Activated T-helper 17 cell treated with anti-CD3 and anti-CD28 coated beads, Interleukin-2, amount 50 U/mL, for 72 hours (primary cell): ENCODE data around the gene TRIM3. TPM values are rescaled to one million over a fixed set of nuclear protein-coding genes. Genes with fewer than 3 reads are reported as not detected.

Experiments
- ATAC-seq: fragments of 150-1000 bp; cut with Tn5 transposase; replicated peaks from 2 replicates; pipeline ENCODE4 v1.10.0; 2021; ENCODE audit warnings: mild to moderate bottlenecking, moderate library complexity
- H3K27ac Mint-ChIP-seq: one replicate; pipeline ENCODE4 v1.8.0; 2022; ENCODE audit warnings: mixed read lengths
- H3K27me3 Mint-ChIP-seq: one replicate; pipeline ENCODE4 v1.8.0; 2022; ENCODE audit warnings: mixed read lengths
- H3K36me3 Mint-ChIP-seq: one replicate; pipeline ENCODE4 v1.8.0; 2022; ENCODE audit warnings: low read depth, mild to moderate bottlenecking, mixed read lengths
- H3K4me1 Mint-ChIP-seq: one replicate; pipeline ENCODE4 v1.8.0; 2022; ENCODE audit warnings: mixed read lengths
- H3K4me3 Mint-ChIP-seq: one replicate; pipeline ENCODE4 v1.8.0; 2022; ENCODE audit warnings: mild to moderate bottlenecking, mixed read lengths
- H3K9me3 Mint-ChIP-seq: one replicate; pipeline ENCODE4 v1.8.0; 2022; ENCODE audit warnings: mixed read lengths
- total RNA-seq, 2 donors: library from RNA; stranded (reverse); gene quantifications; one replicate each; pipeline ENCODE4 v1.2.3, GENCODE V29; 2022

Gene TRIM3
- total RNA-seq, 2 donors from 2014 or later: 7.0 to 10.7 TPM

GRCh38 chr11:6437993-6438392, 35.7 kb downstream of the TRIM3 start:
- H3K4me1 Mint-ChIP-seq: no peaks in the 10 kb centered on the region
- no peaks in the 10 kb centered on the region for H3K9me3 Mint-ChIP-seq
- H3K36me3 Mint-ChIP-seq: no peaks in the 10 kb centered on the region
- peak; percentile 58 for ATAC-seq
- H3K4me3 Mint-ChIP-seq: no peak overlapping the region
- H3K27me3 Mint-ChIP-seq: no peaks in the 10 kb centered on the region
- no peak overlapping the region for H3K27ac Mint-ChIP-seq

GRCh38 chr11:6437423-6437822, 36.3 kb downstream of the TRIM3 start:
- no peaks in the 10 kb centered on the region for H3K4me1 Mint-ChIP-seq
- no peaks in the 10 kb centered on the region for H3K36me3 Mint-ChIP-seq
- H3K4me3 Mint-ChIP-seq: no peak overlapping the region
- no peak overlapping the region for H3K27ac Mint-ChIP-seq
- no peak for ATAC-seq
- no peaks in the 10 kb centered on the region for H3K27me3 Mint-ChIP-seq
- H3K9me3 Mint-ChIP-seq: no peaks in the 10 kb centered on the region

GRCh38 chr11:6433998-6434660, 39.6 kb downstream of the TRIM3 start:
- no peak for ATAC-seq
- Mint-ChIP-seq H3K36me3 (no peaks in the 10 kb centered on the region), H3K4me3 (no peak overlapping the region), H3K27ac (no peak overlapping the region), H3K27me3 (no peaks in the 10 kb centered on the region), H3K4me1 (peaks cover 6% of the 10 kb centered on the region), H3K9me3 (no peaks in the 10 kb centered on the region)

GRCh38 chr11:6431861-6432260, 41.9 kb downstream of the TRIM3 start:
- Mint-ChIP-seq H3K36me3 (no peaks in the 10 kb centered on the region), H3K27ac (no peak overlapping the region), H3K9me3 (no peaks in the 10 kb centered on the region), H3K27me3 (no peaks in the 10 kb centered on the region), H3K4me1 (peaks cover 6% of the 10 kb centered on the region), H3K4me3 (no peak overlapping the region)
- ATAC-seq: no peak

GRCh38 chr11:6427516-6427915, 46.2 kb downstream of the TRIM3 start:
- Mint-ChIP-seq H3K36me3 (no peaks in the 10 kb centered on the region), H3K9me3 (no peaks in the 10 kb centered on the region), H3K4me1 (peaks cover 6% of the 10 kb centered on the region), H3K27me3 (peaks cover 12% of the 10 kb centered on the region), H3K27ac (no peak overlapping the region), H3K4me3 (no peak overlapping the region)
- no peak for ATAC-seq

GRCh38 chr11:6420677-6421076, 53.1 kb downstream of the TRIM3 start:
- Mint-ChIP-seq H3K27me3 (peaks cover 15% of the 10 kb centered on the region), H3K9me3 (no peaks in the 10 kb centered on the region), H3K27ac (no peak overlapping the region), H3K4me1 (peaks cover 4% of the 10 kb centered on the region), H3K36me3 (no peaks in the 10 kb centered on the region), H3K4me3 (no peak overlapping the region)
- no peak for ATAC-seq

- H3K27me3 Mint-ChIP-seq: peaks cover 8% of the 10 kb centered on the region
- H3K4me1 Mint-ChIP-seq: peaks cover 4% of the 10 kb centered on the region
- H3K4me3 Mint-ChIP-seq: peak within 1 kb of the TSS; percentile 80
- H3K36me3 Mint-ChIP-seq: no peaks in the 10 kb centered on the region
- H3K9me3 Mint-ChIP-seq: no peaks in the 10 kb centered on the region
- peak within 1 kb of the TSS; percentile 72 for H3K27ac Mint-ChIP-seq
- peak; percentile 54 for ATAC-seq
These were observed 54.6 kb downstream of the TRIM3 start, which contains the start of gene APBB1 for GRCh38 chr11:6419009-6419631. APBB1 (minus strand) TSS chr11:6419094; CDS start chr11:6411347, 7,747 bp downstream.

GRCh38 chr11:6418557-6419008, 55.2 kb downstream of the TRIM3 start:
- H3K4me3 Mint-ChIP-seq: no peak overlapping the region
- H3K9me3 Mint-ChIP-seq: no peaks in the 10 kb centered on the region
- H3K4me1 Mint-ChIP-seq: peaks cover 4% of the 10 kb centered on the region
- ATAC-seq: no peak
- no peaks in the 10 kb centered on the region for H3K36me3 Mint-ChIP-seq
- peaks cover 5% of the 10 kb centered on the region for H3K27me3 Mint-ChIP-seq
- no peak overlapping the region for H3K27ac Mint-ChIP-seq

GRCh38 chr11:6417907-6418556, 55.7 kb downstream of the TRIM3 start:
- ATAC-seq: no peak
- Mint-ChIP-seq H3K4me1 (peaks cover 4% of the 10 kb centered on the region), H3K36me3 (no peaks in the 10 kb centered on the region), H3K27ac (no peak overlapping the region), H3K27me3 (peaks cover 3% of the 10 kb centered on the region), H3K4me3 (no peak overlapping the region), H3K9me3 (no peaks in the 10 kb centered on the region)

GRCh38 chr11:6415797-6416196, 57.9 kb downstream of the TRIM3 start:
- Mint-ChIP-seq H3K27me3 (no peaks in the 10 kb centered on the region), H3K36me3 (peaks cover 7% of the 10 kb centered on the region), H3K4me1 (peaks cover 2% of the 10 kb centered on the region), H3K27ac (no peak overlapping the region), H3K4me3 (no peak overlapping the region), H3K9me3 (no peaks in the 10 kb centered on the region)
- ATAC-seq: no peak

- no peaks in the 10 kb centered on the region for H3K4me1 Mint-ChIP-seq
- H3K27me3 Mint-ChIP-seq: no peaks in the 10 kb centered on the region
- H3K27ac Mint-ChIP-seq: no peak overlapping the region
- ATAC-seq: peak; percentile 69
- no peak overlapping the region for H3K4me3 Mint-ChIP-seq
- peaks cover 14% of the 10 kb centered on the region for H3K36me3 Mint-ChIP-seq
- no peaks in the 10 kb centered on the region for H3K9me3 Mint-ChIP-seq
These were observed 58.8 kb downstream of the TRIM3 start for GRCh38 chr11:6414874-6415328.

- H3K4me1 Mint-ChIP-seq: no peaks in the 10 kb centered on the region
- H3K36me3 Mint-ChIP-seq: peaks cover 24% of the 10 kb centered on the region
- no peak overlapping the region for H3K27ac Mint-ChIP-seq
- ATAC-seq: peak; percentile 76
- H3K4me3 Mint-ChIP-seq: no peak overlapping the region
- H3K9me3 Mint-ChIP-seq: no peaks in the 10 kb centered on the region
- H3K27me3 Mint-ChIP-seq: no peaks in the 10 kb centered on the region
These were observed 59.9 kb downstream of the TRIM3 start for GRCh38 chr11:6413791-6414201.

- no peak for ATAC-seq
- H3K27ac Mint-ChIP-seq: no peak overlapping the region
These were observed 62.1 kb downstream of the TRIM3 start for GRCh38 chr11:6411594-6412031.

GRCh38 chr11:6410695-6411430, 62.9 kb downstream of the TRIM3 start:
- H3K9me3 Mint-ChIP-seq: no peaks in the 10 kb centered on the region
- H3K4me1 Mint-ChIP-seq: peaks cover 21% of the 10 kb centered on the region
- H3K4me3 Mint-ChIP-seq: no peak overlapping the region
- H3K27me3 Mint-ChIP-seq: no peaks in the 10 kb centered on the region
- ATAC-seq: no peak
- no peak overlapping the region for H3K27ac Mint-ChIP-seq
- H3K36me3 Mint-ChIP-seq: peaks cover 29% of the 10 kb centered on the region

More at GRCh38 chr11:6411594-6412031, 62.1 kb downstream of the TRIM3 start:
- peaks cover 14% of the 10 kb centered on the region for H3K4me1 Mint-ChIP-seq
- H3K9me3 Mint-ChIP-seq: no peaks in the 10 kb centered on the region
- H3K4me3 Mint-ChIP-seq: no peak overlapping the region
- no peaks in the 10 kb centered on the region for H3K27me3 Mint-ChIP-seq
- peaks cover 29% of the 10 kb centered on the region for H3K36me3 Mint-ChIP-seq
